MM.1S (cell line): ENCODE data around the gene FAM193A.

ENCODE experiments used
- CTCF ChIP-seq: fragments of 300-600 bp; sonication (generic); IDR thresholded peaks from 2 replicates; pipeline ENCODE4 v1.5.1; 2016; ENCODE audit warnings: antibody characterized with exemption, low read length, mixed read lengths
- EZH2phosphoT487 ChIP-seq: fragments of 300-600 bp; sonication (generic); IDR thresholded peaks from 2 replicates; pipeline ENCODE4 v1.6.1; 2018; ENCODE audit warnings: antibody characterized with exemption, low read length

DNA sequence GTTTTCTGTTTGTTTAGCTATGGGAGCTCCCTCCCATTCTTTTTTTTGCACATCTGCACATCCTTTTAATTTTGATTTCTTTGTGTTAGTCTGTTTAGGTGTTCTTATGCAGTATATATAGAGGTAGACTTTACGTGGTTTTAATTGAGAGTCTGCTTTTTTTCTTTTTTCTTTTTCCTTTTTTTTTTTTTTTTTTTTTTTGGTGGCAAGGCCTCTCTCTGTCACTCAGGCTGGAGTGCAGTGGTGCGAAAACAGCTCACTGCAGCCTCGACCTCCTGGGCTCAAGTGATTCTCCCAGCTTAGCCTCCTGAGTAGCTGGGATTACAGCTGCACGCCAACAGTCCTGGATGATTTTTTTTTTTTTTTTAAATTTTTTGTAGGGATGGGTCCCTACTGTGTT, 68.2 kb downstream of the FAM193A start:
- TF ChIP-seq CTCF: no peak
- no peak for TF ChIP-seq EZH2phosphoT487
